GM10266 (cell line): Measurements from ENCODE around the gene RDH12.

Source experiments
- DNase-seq: peaks from one replicate; pipeline ENCODE4 v3.0.0; 2012; ENCODE audit errors: extremely low spot score
- TF ChIP-seq, protein P1 (sequence below): IDR thresholded peaks from 2 replicates; pipeline ENCODE4 v1.5.1; 2012; ENCODE audit warnings: mild to moderate bottlenecking, low read depth; ENCODE audit not compliant: control insufficient read depth, insufficient read depth; ENCODE audit errors: missing control alignments

RDH12 gene

DNA sequence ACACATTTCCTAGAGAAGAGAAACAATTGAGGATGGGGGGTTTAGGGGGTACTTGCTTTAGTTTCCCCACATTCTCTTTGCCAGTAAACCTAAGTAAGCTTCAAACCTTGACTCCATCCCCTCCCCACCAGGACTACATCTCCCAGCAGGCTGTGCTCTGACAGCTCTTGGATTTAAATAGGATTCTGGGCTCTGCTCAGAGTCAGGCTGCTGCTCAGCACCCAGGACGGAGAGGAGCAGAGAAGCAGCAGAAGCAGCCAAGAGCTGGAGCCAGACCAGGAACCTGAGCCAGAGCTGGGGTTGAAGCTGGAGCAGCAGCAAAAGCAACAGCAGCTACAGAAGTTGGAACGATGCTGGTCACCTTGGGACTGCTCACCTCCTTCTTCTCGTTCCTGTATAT, 20.6 kb downstream of the RDH12 start:
- DNase-seq: no peak
- TF ChIP-seq, protein P1, sequence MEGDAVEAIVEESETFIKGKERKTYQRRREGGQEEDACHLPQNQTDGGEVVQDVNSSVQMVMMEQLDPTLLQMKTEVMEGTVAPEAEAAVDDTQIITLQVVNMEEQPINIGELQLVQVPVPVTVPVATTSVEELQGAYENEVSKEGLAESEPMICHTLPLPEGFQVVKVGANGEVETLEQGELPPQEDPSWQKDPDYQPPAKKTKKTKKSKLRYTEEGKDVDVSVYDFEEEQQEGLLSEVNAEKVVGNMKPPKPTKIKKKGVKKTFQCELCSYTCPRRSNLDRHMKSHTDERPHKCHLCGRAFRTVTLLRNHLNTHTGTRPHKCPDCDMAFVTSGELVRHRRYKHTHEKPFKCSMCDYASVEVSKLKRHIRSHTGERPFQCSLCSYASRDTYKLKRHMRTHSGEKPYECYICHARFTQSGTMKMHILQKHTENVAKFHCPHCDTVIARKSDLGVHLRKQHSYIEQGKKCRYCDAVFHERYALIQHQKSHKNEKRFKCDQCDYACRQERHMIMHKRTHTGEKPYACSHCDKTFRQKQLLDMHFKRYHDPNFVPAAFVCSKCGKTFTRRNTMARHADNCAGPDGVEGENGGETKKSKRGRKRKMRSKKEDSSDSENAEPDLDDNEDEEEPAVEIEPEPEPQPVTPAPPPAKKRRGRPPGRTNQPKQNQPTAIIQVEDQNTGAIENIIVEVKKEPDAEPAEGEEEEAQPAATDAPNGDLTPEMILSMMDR: no peak

DNA sequence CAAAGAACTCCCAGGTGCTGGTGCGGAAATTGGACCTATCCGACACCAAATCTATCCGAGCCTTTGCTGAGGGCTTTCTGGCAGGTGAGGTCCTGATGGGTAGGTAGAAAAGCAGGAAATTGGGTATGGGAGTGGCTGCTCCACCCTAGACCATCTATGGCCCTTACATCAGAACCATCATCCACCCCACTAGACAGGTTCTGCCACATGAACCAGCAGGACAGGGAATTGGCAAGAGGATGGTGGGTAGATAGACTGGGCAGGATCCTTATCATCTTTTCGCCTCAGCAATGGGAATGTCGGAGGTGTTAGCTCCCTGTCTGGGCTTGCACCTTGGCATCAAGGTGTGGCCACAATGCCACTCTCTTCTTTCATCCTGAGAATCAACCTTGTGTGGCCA, 23.5 kb downstream of the RDH12 start:
- TF ChIP-seq, protein P1: no peak
- no peak for DNase-seq

- TF ChIP-seq, protein P1: no peak
- DNase-seq: no peak
Measured at GRCh38 chr14:67727361-67727760, 25.7 kb downstream of the RDH12 start.

DNA sequence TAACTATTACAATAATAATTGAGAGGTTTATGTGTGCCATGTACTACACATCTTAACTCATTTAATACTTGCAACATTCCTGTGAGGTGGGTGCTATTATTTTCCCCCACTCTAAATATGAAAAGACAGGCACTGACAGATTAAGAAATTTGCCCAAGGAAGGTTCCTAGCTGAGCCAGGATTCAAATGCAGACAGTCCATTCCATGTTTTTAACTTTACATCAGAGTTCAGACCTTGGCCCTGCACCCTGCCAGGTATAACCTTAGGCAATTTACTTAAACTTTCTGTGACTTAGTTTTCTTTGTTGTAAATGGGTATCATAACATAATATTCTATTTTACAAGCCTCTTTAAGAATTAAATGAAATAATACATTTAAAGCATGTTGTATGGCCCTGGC, 26.6 kb downstream of the RDH12 start:
- TF ChIP-seq, protein P1: no peak
- DNase-seq: no peak

DNA sequence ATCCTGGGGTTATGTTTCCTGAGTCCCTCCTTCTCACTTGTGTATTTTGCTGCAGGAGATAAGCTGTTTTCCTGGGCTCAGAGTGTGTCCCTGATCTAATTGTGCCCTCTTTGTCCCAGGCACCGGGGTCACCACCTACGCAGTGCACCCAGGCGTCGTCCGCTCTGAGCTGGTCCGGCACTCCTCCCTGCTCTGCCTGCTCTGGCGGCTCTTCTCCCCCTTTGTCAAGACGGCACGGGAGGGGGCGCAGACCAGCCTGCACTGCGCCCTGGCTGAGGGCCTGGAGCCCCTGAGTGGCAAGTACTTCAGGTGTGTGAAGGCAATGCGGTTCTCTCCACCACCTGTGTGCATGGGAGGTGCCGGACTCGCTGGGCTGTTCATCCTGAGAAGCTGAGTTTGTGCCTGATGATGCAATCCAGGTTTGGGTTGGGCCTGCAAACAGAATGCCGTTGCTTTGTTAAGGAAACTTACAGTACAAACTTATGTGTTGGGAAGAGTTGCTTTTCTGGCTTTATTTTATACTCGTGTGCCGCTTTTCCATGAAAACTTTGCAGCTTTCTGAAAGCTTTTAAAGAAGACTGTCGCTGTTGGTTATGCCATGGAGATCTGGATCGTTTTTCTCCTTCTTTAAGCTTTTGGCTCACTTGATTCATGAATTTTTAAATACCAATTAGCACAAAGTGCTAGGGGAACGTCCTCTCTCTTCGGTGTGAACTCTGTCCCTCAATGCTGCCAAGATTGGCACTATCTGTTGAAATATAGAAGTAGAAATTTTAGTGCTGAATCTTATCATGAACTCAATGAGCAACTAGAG, 27.6 kb downstream of the RDH12 start:
- DNase-seq: no peak
- TF ChIP-seq, protein P1: no peak

GRCh38 chr14:67733616-67734015, 31.9 kb downstream of the RDH12 start:
- no peak for DNase-seq
- TF ChIP-seq, protein P1: no peak

DNA sequence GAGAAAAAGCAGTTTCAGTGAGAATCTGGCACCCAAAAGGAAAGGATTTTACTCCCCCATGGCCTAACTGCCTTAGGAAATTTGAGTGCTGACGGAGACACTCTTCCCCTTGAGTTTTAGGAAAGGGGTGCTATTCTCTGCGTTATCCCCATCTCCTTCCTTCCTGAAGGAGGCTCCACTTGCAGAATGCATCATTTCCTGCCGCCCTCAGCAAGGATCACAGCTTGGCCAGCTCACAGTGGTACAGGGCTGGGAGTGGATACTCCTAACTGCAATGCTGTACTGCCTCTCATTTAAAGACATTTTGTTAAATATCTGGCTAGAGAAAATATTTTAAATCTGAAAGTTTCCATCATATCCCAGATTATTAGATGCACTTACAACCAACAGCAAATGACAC, 33.0 kb downstream of the RDH12 start:
- TF ChIP-seq, protein P1: no peak
- no peak for DNase-seq
